GM18867 (cell line): ENCODE data around the gene EVX1.
A peak's percentile ranks its signal among the peaks of the same experiment; 100 is the strongest.

ENCODE experiments used
- ATAC-seq: cut with Tn5 transposase; IDR thresholded peaks from one replicate; pipeline ENCODE4 v1.9.1; 2021; ENCODE audit warnings: mild to moderate bottlenecking, moderate library complexity; ENCODE audit not compliant: unreplicated experiment

The EVX1 gene

DNA sequence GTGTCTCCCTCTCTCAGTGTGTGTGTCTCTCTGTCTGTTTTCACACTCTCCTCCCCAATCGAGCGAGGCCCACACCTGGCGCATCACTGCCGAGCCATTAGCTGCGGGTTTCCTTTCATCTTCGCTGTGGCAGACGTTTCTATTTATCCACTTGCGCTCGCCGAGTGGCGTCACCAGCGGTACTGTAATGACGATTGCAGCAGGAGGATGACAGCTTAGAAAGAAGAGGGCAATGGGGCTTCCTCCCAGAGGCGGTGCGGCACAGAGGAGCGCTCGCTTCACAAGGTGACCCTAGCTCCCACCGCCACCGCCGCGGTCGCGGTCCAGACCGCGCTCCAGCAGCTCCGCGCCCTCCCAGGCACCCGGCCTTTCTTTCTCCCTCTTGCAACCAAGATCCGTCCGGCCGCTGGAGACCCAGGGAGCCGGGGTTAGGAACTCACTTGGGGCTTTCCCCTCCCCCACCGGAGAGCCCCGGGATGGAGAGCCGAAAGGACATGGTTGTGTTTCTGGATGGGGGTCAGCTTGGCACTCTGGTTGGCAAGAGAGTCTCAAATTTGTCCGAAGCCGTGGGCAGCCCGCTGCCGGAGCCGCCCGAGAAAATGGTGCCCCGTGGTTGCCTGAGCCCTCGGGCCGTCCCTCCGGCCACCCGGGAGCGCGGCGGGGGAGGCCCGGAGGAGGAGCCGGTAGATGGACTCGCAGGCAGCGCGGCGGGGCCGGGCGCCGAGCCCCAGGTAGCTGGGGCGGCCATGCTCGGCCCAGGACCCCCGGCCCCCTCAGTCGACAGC lies at the start of gene EVX1:
Gene EVX1 (plus strand): TSS at position 248 of the 785 bp plus-strand sequence. CDS start 229 bp downstream, at position 477.
- ATAC-seq: no peak

DNA sequence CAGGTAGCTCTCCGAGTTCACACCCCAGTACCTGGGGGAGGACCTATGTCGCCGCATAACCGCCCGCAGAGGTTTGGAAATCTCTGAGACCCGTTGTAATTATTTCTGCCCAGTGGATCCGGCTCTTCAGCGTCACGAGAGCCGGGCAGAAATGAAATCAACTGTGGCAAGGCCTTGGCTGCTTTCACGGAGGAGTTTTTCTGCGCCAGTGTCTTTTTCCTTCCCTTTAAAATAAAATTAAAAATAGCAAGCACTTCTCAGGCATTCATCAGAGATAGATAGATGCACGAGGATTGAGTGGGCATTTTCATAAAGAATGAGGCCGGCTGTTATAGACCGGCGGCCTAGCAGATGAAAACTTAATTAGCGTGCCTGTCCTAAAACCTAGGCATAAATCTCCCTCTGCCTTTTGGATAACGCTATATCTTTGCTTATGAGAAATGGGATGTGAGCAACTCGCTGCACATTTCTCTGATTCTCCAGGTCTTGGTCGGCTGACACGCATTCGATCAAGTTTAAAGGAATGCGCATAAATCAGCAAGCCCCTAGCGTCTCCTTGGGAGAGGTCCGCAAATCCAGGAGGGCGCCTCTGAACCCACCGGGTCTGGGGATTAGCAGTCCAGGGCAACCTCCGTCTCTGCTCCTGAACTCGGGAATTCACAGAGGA lies 49.1 kb upstream of the EVX1 start:
- ATAC-seq: no peak

- ATAC-seq: no peak
These were observed 48.6 kb upstream of the EVX1 start for GRCh38 chr7:27194002-27194352.

GRCh38 chr7:27194686-27195379 lies 47.8 kb upstream of the EVX1 start:
- no peak for ATAC-seq

DNA sequence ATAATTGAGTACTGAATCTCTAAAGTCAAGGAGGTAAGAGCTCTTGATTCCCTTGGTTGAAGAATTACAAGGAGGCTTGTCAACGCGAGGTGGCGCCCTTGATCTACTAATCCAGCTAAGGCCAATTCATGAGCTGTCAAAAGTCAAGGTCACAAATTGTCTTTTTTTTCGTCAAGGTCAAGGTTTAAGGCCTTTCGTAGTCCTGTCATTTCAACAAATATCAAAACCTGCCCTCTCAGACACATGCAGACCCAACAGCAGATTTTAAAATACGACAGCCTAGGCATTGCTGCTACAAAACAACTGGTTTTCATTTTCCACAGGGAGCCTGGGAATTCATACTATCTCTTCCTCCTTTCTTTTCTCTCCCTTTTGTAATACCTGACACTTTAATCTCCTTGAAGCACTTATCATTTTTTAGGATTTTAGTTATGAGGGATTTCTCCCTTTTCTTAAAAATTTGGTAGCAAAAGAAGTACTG lies 46.3 kb upstream of the EVX1 start:
- no peak for ATAC-seq

DNA sequence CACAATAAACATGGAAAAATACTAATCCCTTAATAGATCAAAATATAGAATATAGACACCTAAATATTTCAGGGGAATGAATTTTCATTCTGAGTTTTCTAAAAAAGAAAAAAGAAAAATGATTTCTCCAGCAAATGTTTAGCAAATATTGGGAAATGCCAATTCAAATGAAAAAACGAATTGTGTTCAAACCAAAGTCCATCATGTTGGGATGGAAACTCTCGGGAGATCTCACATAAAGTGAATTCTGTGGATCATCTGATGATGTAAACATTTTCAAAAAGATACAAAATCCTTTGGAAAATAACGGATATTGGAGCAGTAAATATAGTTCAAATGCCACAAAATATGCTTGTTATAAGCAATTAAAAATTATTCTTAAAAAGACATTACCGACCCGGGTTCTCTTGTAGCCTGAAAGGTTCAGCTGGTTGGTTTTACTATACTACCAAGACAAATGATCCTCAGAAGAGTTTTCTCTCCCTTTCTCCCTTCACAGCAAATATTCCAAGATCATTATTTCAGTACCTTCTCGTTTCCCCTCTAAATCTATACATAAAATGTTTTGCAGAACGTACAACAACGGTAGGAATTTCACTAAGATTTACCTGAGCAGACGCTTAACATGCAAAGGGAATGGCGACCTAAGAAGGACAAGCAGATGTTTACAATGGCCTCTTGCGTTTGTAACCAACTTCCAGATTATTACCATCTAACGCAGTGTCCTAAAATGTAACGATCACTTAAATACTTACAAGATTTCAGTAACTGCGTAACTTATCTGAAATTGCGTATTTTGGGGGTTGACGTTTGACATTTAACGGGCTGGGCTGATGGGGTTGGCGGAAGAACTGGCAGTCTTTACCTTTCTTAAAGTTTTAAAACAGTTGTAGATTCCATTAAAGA lies 45.2 kb upstream of the EVX1 start:
- ATAC-seq: no peak

DNA sequence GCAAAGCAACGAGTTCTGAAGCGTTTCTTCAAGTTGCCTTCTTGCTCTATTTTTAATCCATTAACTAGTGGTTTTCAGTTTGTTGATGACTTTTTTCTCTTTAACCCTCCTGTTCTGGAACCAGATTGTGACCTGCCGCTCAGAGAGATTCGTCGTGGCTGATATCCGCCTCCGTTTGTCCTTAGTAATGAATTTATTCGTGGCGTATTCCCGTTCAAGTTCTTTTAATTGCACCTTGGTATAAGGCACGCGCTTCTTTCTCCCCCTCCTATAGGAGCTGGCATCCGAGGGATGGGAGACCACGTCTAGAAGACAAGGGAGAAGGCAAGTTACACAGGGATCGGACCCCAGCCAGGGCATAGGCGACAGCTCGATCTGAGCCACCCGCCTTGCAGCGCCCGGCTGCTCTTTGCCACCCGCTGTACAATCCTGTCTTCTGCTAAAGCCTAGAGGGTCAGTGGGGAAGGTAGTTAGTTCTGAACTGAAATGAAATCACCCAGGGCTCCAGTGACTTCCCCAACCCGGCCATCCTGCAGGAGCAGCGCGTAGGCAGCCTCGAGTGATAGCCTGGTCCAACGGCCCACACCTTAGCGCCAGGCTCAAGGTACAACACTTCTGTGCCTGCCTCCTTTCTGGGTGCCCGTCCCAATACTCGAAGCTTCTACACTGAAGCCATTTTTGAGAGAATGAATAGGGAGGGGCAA lies 44.3 kb upstream of the EVX1 start:
- ATAC-seq: no peak

GRCh38 chr7:27198871-27199801 lies 43.5 kb upstream of the EVX1 start:
- peak; percentile 13 for ATAC-seq

- peak; percentile 79 for ATAC-seq
These were observed 42.5 kb upstream of the EVX1 start, which contains the start of gene HOXA13 for GRCh38 chr7:27199849-27200760. Gene HOXA13 (minus strand): TSS chr7:27200091. CDS start chr7:27200077, 14 bp downstream.

DNA sequence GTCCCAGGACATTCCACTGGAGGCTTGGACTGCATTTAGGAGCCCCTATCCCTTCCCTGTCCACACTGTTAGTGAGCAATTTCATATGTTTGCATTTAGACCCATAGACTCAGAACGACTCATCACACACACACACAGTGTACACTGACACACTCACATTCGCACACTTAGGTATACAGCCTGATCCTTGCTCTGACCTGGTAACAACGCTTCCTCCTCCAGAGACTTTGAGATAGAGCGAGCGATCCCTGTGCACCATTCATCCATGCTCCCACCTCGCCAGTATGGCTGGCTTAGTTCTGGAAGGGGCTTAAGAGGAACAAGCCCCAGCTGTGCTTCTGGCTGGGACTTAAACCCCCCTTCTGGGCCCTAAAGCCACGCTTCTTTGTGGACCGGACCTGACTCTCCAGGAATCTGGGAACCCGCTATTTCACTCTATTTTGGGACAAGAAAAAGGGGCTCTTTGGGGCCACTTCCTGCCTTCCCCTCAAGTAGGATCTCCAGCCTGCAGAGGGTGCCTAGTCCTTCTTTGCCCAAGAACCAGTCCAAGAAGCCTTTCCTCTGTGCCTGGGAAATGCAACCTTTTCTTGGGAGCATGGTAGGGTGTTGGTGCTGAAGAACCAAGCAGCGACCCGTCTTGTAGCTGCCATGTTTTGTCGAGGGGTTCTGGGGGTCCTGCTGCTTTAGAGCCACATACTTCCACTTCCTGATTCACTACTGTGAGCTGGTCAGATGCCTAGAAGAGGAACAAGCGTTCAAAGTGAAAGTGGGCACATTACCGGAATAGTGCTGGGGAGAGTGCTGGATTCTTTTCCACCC lies 41.6 kb upstream of the EVX1 start:
- no peak for ATAC-seq

- ATAC-seq: no peak
These were observed 41.0 kb upstream of the EVX1 start for GRCh38 chr7:27201580-27202017.

DNA sequence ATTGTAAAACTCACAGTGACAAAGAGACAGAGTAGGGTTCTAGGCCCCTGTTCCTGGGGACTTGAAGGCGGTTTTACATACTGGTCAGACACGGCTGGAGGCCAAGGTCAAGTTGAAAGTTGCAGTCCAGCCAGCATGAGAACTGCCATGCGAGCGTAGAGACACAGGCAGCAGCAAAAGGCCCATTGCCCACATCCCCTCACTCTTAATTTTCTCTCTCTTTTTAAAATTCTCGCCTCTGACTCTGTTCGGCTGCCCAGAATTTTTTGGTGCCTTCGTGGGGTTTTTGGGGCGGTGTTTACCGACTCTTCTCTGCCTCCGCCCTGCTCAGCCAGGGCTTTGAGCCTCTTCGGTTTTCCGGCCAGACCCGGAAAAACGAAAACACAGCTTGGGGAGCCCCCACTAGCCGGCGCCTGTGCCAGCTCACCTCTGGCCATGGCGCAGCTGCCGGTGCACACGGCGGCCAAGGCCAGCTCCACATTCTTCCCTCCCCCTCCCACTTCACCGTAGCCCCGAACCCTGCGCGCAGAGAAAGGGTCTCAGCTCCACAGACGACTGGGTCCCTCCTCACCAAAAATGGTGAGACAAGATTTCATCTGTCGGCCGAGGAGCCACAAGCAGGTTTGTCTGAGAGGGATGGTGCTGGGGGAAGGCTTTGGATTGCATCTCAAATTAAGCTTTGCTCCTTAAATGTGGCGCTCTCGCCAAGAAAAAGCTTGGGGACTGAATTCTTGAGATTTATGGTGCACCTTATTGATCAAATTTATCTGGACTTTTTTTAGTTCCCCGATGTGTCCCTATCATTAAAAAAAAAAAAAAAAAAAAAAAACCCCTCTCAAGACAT lies 40.4 kb upstream of the EVX1 start:
- ATAC-seq: no peak

DNA sequence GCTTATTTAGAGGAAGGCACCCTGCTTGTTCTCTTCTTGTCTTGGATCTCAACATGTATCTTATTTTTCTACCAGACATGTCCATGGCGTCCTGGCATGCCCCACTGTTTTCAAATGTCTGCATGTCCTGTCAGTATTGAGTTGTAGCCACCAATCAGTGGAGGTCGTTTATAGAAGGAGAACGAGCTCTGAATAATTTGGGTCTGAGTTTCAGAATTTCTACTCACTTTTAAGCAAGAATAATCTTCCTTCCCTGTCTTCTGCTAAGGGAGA lies 39.8 kb upstream of the EVX1 start:
- no peak for ATAC-seq

- no peak for ATAC-seq
These were observed 39.1 kb upstream of the EVX1 start for GRCh38 chr7:27203365-27203953.

GRCh38 chr7:27203964-27204594 lies 38.5 kb upstream of the EVX1 start:
- no peak for ATAC-seq
